K562 (cell line): Measurements from ENCODE around the gene ETS2. TPM values are rescaled to one million over a fixed set of nuclear protein-coding genes. Genes with fewer than 3 reads are reported as not detected.

ENCODE experiments used
- EGR1 ChIP-seq: fragments of 450-650 bp; conservative IDR thresholded peaks from 2 replicates; pipeline ENCODE4 v1.6.1; 2017; ENCODE audit warnings: mild to moderate bottlenecking
- FOS ChIP-seq: IDR thresholded peaks from 3 replicates; pipeline ENCODE4 v1.6.1; 2011; ENCODE audit not compliant: insufficient read length; ENCODE audit errors: extremely low read depth
- HMGXB4 ChIP-seq: sonication (generic); formaldehyde crosslinking; IDR thresholded peaks from 2 replicates; pipeline ENCODE4 v1.8.1; 2023; ENCODE audit warnings: mild to moderate bottlenecking, missing genetic modification reagents
- JUND ChIP-seq, 2 experiments: IDR thresholded peaks; 2 replicates in 1 of 2; 3 replicates in 1 of 2; pipeline ENCODE4 v1.6.1; 2011; ENCODE audit warnings: borderline replicate concordance in 2 of 2, low read depth in 2 of 2, low read length in 2 of 2, improper control_type of control experiment in 1 of 2, missing biosample characterization in 1 of 2, missing genetic modification characterization in 1 of 2, missing genetic modification reagents in 1 of 2
- KDM1A ChIP-seq, 2 experiments: fragments of 450-650 bp; IDR thresholded peaks; 2 replicates each; pipeline ENCODE4 v1.6.1; 2016; ENCODE audit warnings: mild to moderate bottlenecking in 2 of 2
- POLR3A ChIP-seq: IDR thresholded peaks from 2 replicates; pipeline ENCODE4 v1.6.1; 2011; ENCODE audit warnings: borderline replicate concordance, mild to moderate bottlenecking, moderate library complexity; ENCODE audit not compliant: insufficient read length, insufficient read depth; ENCODE audit errors: extremely low read depth
- SOX6 ChIP-seq: fragments of 450-650 bp; IDR thresholded peaks from 2 replicates; pipeline ENCODE4 v1.6.1; 2014; ENCODE audit warnings: mild to moderate bottlenecking
- TARDBP ChIP-seq: fragments of 450-650 bp; IDR thresholded peaks from 2 replicates; pipeline ENCODE4 v1.6.1; 2016
- TBP ChIP-seq: optimal IDR thresholded peaks from 2 replicates; pipeline ENCODE3; 2011; ENCODE audit warnings: low read depth, low read length, improper control_type of control experiment
- TCF3 ChIP-seq: sonication (generic); formaldehyde crosslinking; IDR thresholded peaks from 2 replicates; pipeline ENCODE4 v1.4.0; 2020; ENCODE audit warnings: mild to moderate bottlenecking, missing genetic modification reagents
- TFE3 ChIP-seq: fragments of 450-650 bp; formaldehyde crosslinking; IDR thresholded peaks from 2 replicates; pipeline ENCODE4 v1.4.0; 2020; ENCODE audit warnings: mild to moderate bottlenecking, mixed read lengths
- ZBTB17 ChIP-seq: fragments of 450-650 bp; formaldehyde crosslinking; IDR thresholded peaks from 2 replicates; pipeline ENCODE4 v1.4.0; 2020; ENCODE audit warnings: mild to moderate bottlenecking
- ZFX ChIP-seq: sonication (generic); formaldehyde crosslinking; IDR thresholded peaks from 2 replicates; pipeline ENCODE4 v1.8.0; 2022; ENCODE audit warnings: mild to moderate bottlenecking, missing genetic modification reagents, moderate library complexity
- ZNF140 ChIP-seq: fragments of 250-450 bp; sonication (Bioruptor Pico); IDR thresholded peaks from 2 replicates; pipeline ENCODE4 v1.8.0; 2021; ENCODE audit warnings: moderate library complexity, mild to moderate bottlenecking, inconsistent platforms
- ZNF384 ChIP-seq: IDR thresholded peaks from 2 replicates; pipeline ENCODE4 v1.6.1; 2012; ENCODE audit warnings: low read depth, low read length, improper control_type of control experiment
- ZNF407 ChIP-seq: fragments of 450-650 bp; IDR thresholded peaks from 2 replicates; pipeline ENCODE4 v1.6.1; 2016; ENCODE audit warnings: low read depth
- ZNF586 ChIP-seq: fragments of 450-650 bp; formaldehyde crosslinking; conservative IDR thresholded peaks from 2 replicates; pipeline ENCODE4 v1.4.0; 2020; ENCODE audit warnings: mild to moderate bottlenecking, moderate library complexity
- ZNF696 ChIP-seq: fragments of 250-450 bp; sonication (Bioruptor Pico); conservative IDR thresholded peaks from 2 replicates; pipeline ENCODE4 v1.4.0; 2020; ENCODE audit warnings: mild to moderate bottlenecking, moderate library complexity
- ZNF830 ChIP-seq: fragments of 250-450 bp; sonication (Bioruptor Pico); IDR thresholded peaks from 2 replicates; pipeline ENCODE4 v1.5.0; 2021; ENCODE audit warnings: mild to moderate bottlenecking
- polyA plus RNA-seq, 8 experiments: library from polyadenylated mRNA; depleted of rRNA in 4 of 8; stranded (reverse) in 5 of 8; unstranded in 3 of 8; fragments of >200 nt; fragmentation: Nextera tagmentation in 2 of 8; fragmentation: Illumina TruSeq in 1 of 8; extraction: Ambion mirVana in 2 of 8; extraction: Trizol in 1 of 8; gene quantifications; 2 replicates each; pipeline versions ENCODE4 v1.2.1 to v1.2.3, GENCODE V29; 2011 to 2014; ENCODE audit warnings: inconsistent platforms in 1 of 8, missing spikeins in 1 of 8
- total RNA-seq, 7 experiments: library from RNA; depleted of rRNA in 6 of 7; stranded (reverse); fragments of >200 nt in 6 of 7; fragmentation: Illumina TruSeq in 2 of 7; extraction: Trizol in 2 of 7; gene quantifications; 2 replicates each; pipeline versions ENCODE4 v1.2.1 to v1.2.3, GENCODE V29; 2011 to 2021; ENCODE audit warnings: low replicate concordance in 1 of 7

Gene ETS2
- total and polyA plus RNA-seq, 9 of the 15 experiments (the other 6 are each of a cell fraction or from before 2014, with no cell fraction given): 1.7 to 24.4 (median 12.2) TPM

DNA sequence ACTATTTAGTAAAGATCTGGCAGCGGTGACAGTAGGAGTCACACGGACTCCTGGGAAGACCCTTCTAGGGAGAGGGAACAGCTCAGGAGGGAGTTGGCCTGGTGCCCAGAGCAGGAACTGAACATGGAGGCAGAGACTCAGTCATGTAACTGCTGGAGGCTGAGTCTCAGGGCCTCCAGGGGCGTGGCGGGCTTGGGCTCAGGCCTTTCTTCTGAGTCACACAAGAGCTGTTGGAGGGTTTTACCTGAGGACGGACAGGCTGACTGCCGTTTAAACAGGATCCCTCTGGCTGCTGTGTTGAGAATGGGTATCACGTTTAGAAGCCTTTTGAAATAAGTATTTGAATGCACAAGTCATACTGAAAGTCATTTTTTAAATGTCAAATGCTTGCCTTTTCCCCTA, 7.2 kb upstream of the ETS2 start (continued):
- TF ChIP-seq ZNF407: no peak
- TF ChIP-seq ZBTB17: no peak
- TF ChIP-seq POLR3A: no peak
- 0 out of 2 replicates have a peak, but pooled peaks have one; percentile 2 for TF ChIP-seq ZNF384
- no peak for TF ChIP-seq HMGXB4 (CRISPR knock-in tag)
- TF ChIP-seq TARDBP: no peak
- peak; percentile 25 for TF ChIP-seq FOS
- no peak for TF ChIP-seq KDM1A (IDR thresholded peaks at IDR 0.05)
- TF ChIP-seq ZFX (CRISPR knock-in tag): no peak; the same call in 1 of the 2 replicates
- no peak for TF ChIP-seq EGR1
- no peak for TF ChIP-seq ZNF830 (CRISPR knock-in tag)
- no peak for TF ChIP-seq TBP
- peak; percentile 80 for TF ChIP-seq JUND (IDR thresholded peaks at IDR 0.05; ENCODE audit: borderline replicate concordance, low read depth, low read length)
- TF ChIP-seq JUND (tag; IDR thresholded peaks at IDR 0.05; ENCODE audit: borderline replicate concordance, low read depth, low read length): peak; percentile 78; the same call in 2 of the 3 replicates
- no peak for TF ChIP-seq TCF3 (CRISPR knock-in tag)
- TF ChIP-seq SOX6: peak; percentile 51
- no peak for TF ChIP-seq ZNF140
- no peak for TF ChIP-seq ZNF696 (CRISPR knock-in tag)
- TF ChIP-seq ZNF586: no peak
- no peak for TF ChIP-seq TFE3 (CRISPR knock-in tag)
